ENCODE measurements around the gene RTF2. TPM values are rescaled to one million over a fixed set of nuclear protein-coding genes. Genes with fewer than 3 reads are reported as not detected.

RTF2 gene
- total and polyA plus RNA-seq, 8 donors: 68.2 to 133 (median 127) TPM

GRCh38 chr20:56465997-56466396, 2.4 kb upstream of the RTF2 start:
- H3K27me3 ChIP-seq: no peaks in the 10 kb centered on the region
- intact Hi-C loops (cut with DNase I): no loop called here
- TF ChIP-seq CTCF (IDR thresholded peaks at IDR 0.05): no peak
- H3K4me1 ChIP-seq: peaks cover 4 to 61% of the 10 kb centered on the region in 2 donors
- no peak for DNase-seq
- H3K27ac ChIP-seq: peak overlapping the region; percentile 14 to 49
- ATAC-seq: no peak
- H3K9me3 ChIP-seq: no peaks in the 10 kb centered on the region
- no peaks in the 10 kb centered on the region for H3K36me3 ChIP-seq
- no peak overlapping the region for H3K4me3 ChIP-seq

GRCh38 chr20:56467968-56468315, 485 bp upstream of the RTF2 start:
- TF ChIP-seq CTCF (IDR thresholded peaks at IDR 0.05): no peak
- Histone ChIP-seq H3K27ac (peak overlapping the region; percentile 36 to 91), H3K4me1 (peaks cover 4 to 67% of the 10 kb centered on the region in 2 donors), H3K9me3 (no peaks in the 10 kb centered on the region), H3K4me3 (peak overlapping the region; percentile 58 to 71), H3K27me3 (no peaks in the 10 kb centered on the region), H3K36me3 (peaks cover 0 to 7% of the 10 kb centered on the region in 2 donors)
- ATAC-seq (peak; percentile 6), DNase-seq (no peak)
- intact Hi-C loops (cut with DNase I): no loop called here

GRCh38 chr20:56469077-56469449, 636 bp downstream of the RTF2 start:
- H3K4me3 ChIP-seq: peak overlapping the region; percentile 58 to 71
- peaks cover 4 to 56% of the 10 kb centered on the region in 2 donors for H3K4me1 ChIP-seq
- DNase-seq: no peak
- ATAC-seq: no peak
- no peaks in the 10 kb centered on the region for H3K9me3 ChIP-seq
- H3K27ac ChIP-seq: peak overlapping the region; percentile 67 to 91
- intact Hi-C loops (cut with DNase I): no loop called here
- TF ChIP-seq CTCF (IDR thresholded peaks at IDR 0.05): no peak
- no peaks in the 10 kb centered on the region for H3K27me3 ChIP-seq
- peaks cover 0 to 18% of the 10 kb centered on the region in 2 donors for H3K36me3 ChIP-seq

GRCh38 chr20:56483970-56484369, 15.5 kb downstream of the RTF2 start:
- Histone ChIP-seq H3K9me3 (no peaks in the 10 kb centered on the region), H3K27me3 (no peaks in the 10 kb centered on the region), H3K4me3 (no peak overlapping the region), H3K36me3 (peaks cover 0 to 97% of the 10 kb centered on the region in 2 donors), H3K4me1 (peaks cover 0 to 25% of the 10 kb centered on the region in 2 donors), H3K27ac (peak overlapping the region in 1 of 2 donors; percentile 76)
- ATAC-seq (no peak), DNase-seq (no peak)
- intact Hi-C loops (cut with DNase I): no loop called here
- TF ChIP-seq CTCF (IDR thresholded peaks at IDR 0.05): no peak

- TF ChIP-seq CTCF (IDR thresholded peaks at IDR 0.05): no peak
- Histone ChIP-seq H3K27ac (peak overlapping the region in 1 of 2 donors; percentile 82), H3K36me3 (peaks cover 0 to 96% of the 10 kb centered on the region in 2 donors), H3K27me3 (no peaks in the 10 kb centered on the region), H3K4me1 (peaks cover 0 to 25% of the 10 kb centered on the region in 2 donors), H3K9me3 (no peaks in the 10 kb centered on the region), H3K4me3 (no peak overlapping the region)
- ATAC-seq (no peak), DNase-seq (no peak)
- intact Hi-C loops (cut with DNase I): no loop called here
Measured at GRCh38 chr20:56487216-56487615, 18.8 kb downstream of the RTF2 start.
